B cell (primary cell): ENCODE measurements around the gene PLEKHO2. TPM values are rescaled to one million over a fixed set of nuclear protein-coding genes. Genes with fewer than 3 reads are reported as not detected.
"Not testable (repeated sequence)": the region's sequence is repeated elsewhere in the genome, so short reads cannot be mapped to it uniquely, and the experiment has no call there.

Source experiments
- ATAC-seq: fragments of 200-7000 bp; cut with Tn5 transposase; one replicate; pipeline ENCODE4 v1.10.0; 2021; ENCODE audit warnings: low read depth, mild to moderate bottlenecking, moderate number of reproducible peaks, moderate library complexity
- CTCF ChIA-PET: fragments of 350-600 bp; sonication (Branson Sonifier 250); formaldehyde crosslinking; loops from one replicate; lab custom pipeline; 2021; ENCODE audit warnings: antibody characterized with exemption, inconsistent platforms; lab: Charles Lee
- POLR2A ChIA-PET: fragments of 350-600 bp; sonication (Branson Sonifier 250); formaldehyde crosslinking; loops from one replicate; lab custom pipeline; 2021; ENCODE audit warnings: antibody characterized with exemption; lab: Charles Lee
- DNase-seq: peaks from one replicate; pipeline ENCODE4 v3.0.0; 2013
- H2AFZ ChIP-seq: 2 replicates; pipeline ENCODE4 v1.6.1; 2012; ENCODE audit warnings: mild to moderate bottlenecking, low read depth, low read length; ENCODE audit not compliant: insufficient read depth, poor library complexity, severe bottlenecking
- H3K27ac ChIP-seq, 2 donors: 1 replicate in 1 of 2; 2 replicates in 1 of 2; pipeline ENCODE4 v1.5.1; 2012 to 2013; ENCODE audit warnings: low read length in 2 of 2, mild to moderate bottlenecking in 2 of 2, moderate library complexity in 1 of 2
- H3K27me3 ChIP-seq, 4 experiments: fragments of 200-600 bp in 1 of 4; sonication (generic) in 1 of 4; replicated peaks in 1 of 4; 1 replicate in 2 of 4; 2 replicates in 2 of 4; pipeline versions ENCODE4 v1.6.1 to v1.7.0; 2013 to 2016; ENCODE audit warnings: low read length in 3 of 4, mild to moderate bottlenecking in 2 of 4, mixed read lengths in 1 of 4, moderate library complexity in 1 of 4; ENCODE audit not compliant: insufficient read depth in 4 of 4, control insufficient read depth in 3 of 4; ENCODE audit errors: control extremely low read depth in 1 of 4
- H3K36me3 ChIP-seq, 2 experiments: replicated peaks in 1 of 2; 1 replicate in 1 of 2; 2 replicates in 1 of 2; pipeline versions ENCODE4 v1.6.1 to v1.7.1; 2013; ENCODE audit warnings: low read length in 1 of 2; ENCODE audit not compliant: insufficient read depth in 2 of 2, control insufficient read depth in 1 of 2; ENCODE audit errors: control extremely low read depth in 1 of 2, extremely low read depth in 1 of 2
- H3K4me1 ChIP-seq, 2 donors: fragments of 200-600 bp in 1 of 2; sonication (generic) in 1 of 2; 1 replicate in 1 of 2; 2 replicates in 1 of 2; pipeline versions ENCODE4 v1.5.1 to v1.6.1; 2013 to 2017; ENCODE audit warnings: low read length in 2 of 2; ENCODE audit not compliant: control insufficient read depth in 2 of 2, insufficient read depth in 2 of 2
- H3K4me2 ChIP-seq: replicated peaks from 2 replicates; pipeline ENCODE3; 2012; ENCODE audit warnings: mild to moderate bottlenecking, low read depth, low read length; ENCODE audit not compliant: poor library complexity, severe bottlenecking
- H3K4me3 ChIP-seq, 5 experiments: fragments of 200-600 bp in 1 of 5; sonication (generic) in 1 of 5; 1 replicate in 3 of 5; 2 replicates in 2 of 5; pipeline versions ENCODE4 v1.5.1 to v1.7.0; 2011 to 2016; ENCODE audit warnings: low read length in 4 of 5, mild to moderate bottlenecking in 4 of 5, low read depth in 2 of 5, control low read depth in 1 of 5, moderate library complexity in 1 of 5; ENCODE audit not compliant: insufficient read depth in 1 of 5; ENCODE audit errors: control extremely low read depth in 1 of 5, extremely low read depth in 1 of 5
- H3K79me2 ChIP-seq: fragments of 200-600 bp; sonication (generic); one replicate; pipeline ENCODE4 v1.6.0; 2016; ENCODE audit warnings: low read length; ENCODE audit not compliant: control insufficient read depth, insufficient read depth
- H3K9ac ChIP-seq: fragments of 200-600 bp; sonication (generic); 2 replicates; pipeline ENCODE4 v1.6.1; 2017; ENCODE audit warnings: mild to moderate bottlenecking, low read length, moderate library complexity
- H3K9me3 ChIP-seq, 3 donors: one replicate each; pipeline versions ENCODE4 v1.6.1 to v1.7.1; 2013; ENCODE audit warnings: low read length in 2 of 3; ENCODE audit not compliant: control insufficient read depth in 2 of 3, insufficient read depth in 1 of 3; ENCODE audit errors: control extremely low read depth in 1 of 3
- H4K20me1 ChIP-seq: 2 replicates; pipeline ENCODE4 v1.6.0; 2012; ENCODE audit warnings: mild to moderate bottlenecking, low read length; ENCODE audit not compliant: insufficient read depth, control insufficient read depth, poor library complexity, severe bottlenecking
- H3K27ac Mint-ChIP-seq: one replicate; pipeline ENCODE4 v1.8.0; 2021; ENCODE audit warnings: mixed read lengths
- H3K27me3 Mint-ChIP-seq: one replicate; pipeline ENCODE4 v1.8.0; 2021; ENCODE audit warnings: mixed read lengths
- H3K4me1 Mint-ChIP-seq: one replicate; pipeline ENCODE4 v1.8.0; 2021; ENCODE audit warnings: mixed read lengths
- H3K4me3 Mint-ChIP-seq: one replicate; pipeline ENCODE4 v1.8.0; 2021; ENCODE audit warnings: mixed read lengths
- H3K9me3 Mint-ChIP-seq: one replicate; pipeline ENCODE4 v1.8.0; 2022; ENCODE audit warnings: mixed read lengths; ENCODE audit not compliant: insufficient read depth
- CTCF ChIP-seq: fragments of 200-600 bp; IDR thresholded peaks from one replicate; pipeline ENCODE4 v1.8.0; 2022; ENCODE audit warnings: antibody characterized with exemption, mild to moderate bottlenecking
- EZH2 ChIP-seq: IDR thresholded peaks from 2 replicates; pipeline ENCODE4 v1.6.1; 2012; ENCODE audit warnings: borderline replicate concordance, low read depth, mild to moderate bottlenecking, moderate library complexity, low read length; ENCODE audit not compliant: insufficient read depth, poor library complexity, severe bottlenecking
- WGBS: methylation state at CpG from one replicate; pipeline ENCODE4 v1.1.5; 2013; ENCODE audit warnings: missing lambda C conversion rate; ENCODE audit not compliant: insufficient coverage; 5-methylcytosine and 5-hydroxymethylcytosine counted together
- intact Hi-C: fragments of 100-400 bp; cut with micrococcal nuclease; formaldehyde crosslinking; loops from one replicate; pipeline ENCODE4 v1.10.0; 2022
- polyA minus RNA-seq: library from RNA; depleted of rRNA, polyadenylated mRNA; stranded (reverse); fragments of >200 nt; gene quantifications from 2 replicates; pipeline ENCODE4 v1.2.3, GENCODE V29; 2012
- polyA plus RNA-seq: library from polyadenylated mRNA; depleted of rRNA; stranded (reverse); fragments of >200 nt; gene quantifications from 2 replicates; pipeline ENCODE4 v1.2.3, GENCODE V29; 2012
- total RNA-seq, 2 donors: library from RNA; stranded (reverse); fragments of 120-200 nt in 1 of 2; gene quantifications; 1 replicate in 1 of 2; 2 replicates in 1 of 2; pipeline versions ENCODE4 v1.2.3 to v1.2.4, GENCODE V29; 2013 to 2022

PLEKHO2 gene
- total RNA-seq (23.1 and 25.4 TPM in 2 replicates), polyA plus RNA-seq (8.5 and 13.7 TPM in 2 replicates), polyA minus RNA-seq (27.0 and 32.9 TPM in 2 replicates)
- 21.4 TPM for total RNA-seq (2013)

- peak within 1 kb of the TSS; percentile 84 for H3K27ac Mint-ChIP-seq
- H3K4me1 ChIP-seq = peaks cover 46 to 53% of the 10 kb centered on the region in 2 donors
- peaks cover 58% of the 10 kb centered on the region for H3K4me1 Mint-ChIP-seq
- peak within 1 kb of the TSS; percentile 67 to 88 (median 72) for H3K4me3 ChIP-seq
- ChIA-PET CTCF (interaction anchor here (0.7 to 7.5 kb wide), 8 partner anchors 9 to 132 kb away, joined by 3 to 81 read pairs (median 8); partner anchors contain the start of gene PIF1), POLR2A (interaction anchor here (0.5 to 3.0 kb wide), 5 partner anchors 15 to 147 kb away, joined by 4 to 32 read pairs (median 5); partner anchors contain the start of gene PIF1)
- peaks cover 48% of the 10 kb centered on the region for H3K79me2 ChIP-seq
- ATAC-seq (peak; percentile 76), DNase-seq (peak; percentile 90)
- H3K9ac ChIP-seq = peak within 1 kb of the TSS; percentile 93
- H4K20me1 ChIP-seq = peaks cover 31% of the 10 kb centered on the region
- peaks cover 0 to 1% of the 10 kb centered on the region in 2 experiments for H3K36me3 ChIP-seq
- no peaks in the 10 kb centered on the region for H3K27me3 ChIP-seq
- 0% methylated on average over 51 of the region's 75 CpGs for WGBS
- no peaks in the 10 kb centered on the region for H3K9me3 ChIP-seq
- peak within 1 kb of the TSS; percentile 96 for H3K4me2 ChIP-seq
- H3K27ac ChIP-seq = peak within 1 kb of the TSS; percentile 65 to 85
- H2AFZ ChIP-seq = peak within 1 kb of the TSS; percentile 71
- no peaks in the 10 kb centered on the region for H3K9me3 Mint-ChIP-seq
- H3K4me3 Mint-ChIP-seq = peak within 1 kb of the TSS; percentile 91
- TF ChIP-seq CTCF = peak; percentile 53
- TF ChIP-seq EZH2 = no peak
- intact Hi-C loops = loop anchor here (1.0 to 5.0 kb wide), 3 partner anchors 16 to 151 kb away; partner anchors contain the start of gene PIF1
- H3K27me3 Mint-ChIP-seq = no peaks in the 10 kb centered on the region
These were observed at the start of gene PLEKHO2 for GRCh38 chr15:64841344-64842095. Gene PLEKHO2, plus strand, starts transcription at chr15:64841915. Its CDS starts 102 bp downstream, at chr15:64842017.

GRCh38 chr15:64792282-64792681, 49.4 kb upstream of the PLEKHO2 start:
- no peak overlapping the region for H3K4me2 ChIP-seq
- Mint-ChIP-seq H3K27me3 (no peaks in the 10 kb centered on the region), H3K4me1 (no peaks in the 10 kb centered on the region), H3K4me3 (no peak overlapping the region), H3K9me3 (no peaks in the 10 kb centered on the region), H3K27ac (no peak overlapping the region)
- no peaks in the 10 kb centered on the region for H3K27me3 ChIP-seq
- no peak overlapping the region for H3K27ac ChIP-seq
- CTCF ChIA-PET = interaction anchor here (2.0 kb wide), 1 partner anchor 20 kb away, joined by 6 read pairs; no protein-coding TSS in a partner anchor
- H3K79me2 ChIP-seq = no peaks in the 10 kb centered on the region
- no peak overlapping the region for H2AFZ ChIP-seq
- POLR2A ChIA-PET = no interaction called here
- no peak overlapping the region for H3K4me3 ChIP-seq
- DNase-seq (no peak), ATAC-seq (no peak)
- H3K36me3 ChIP-seq = no peaks in the 10 kb centered on the region
- no peak overlapping the region for H3K9ac ChIP-seq
- no peaks in the 10 kb centered on the region for H4K20me1 ChIP-seq
- H3K9me3 ChIP-seq = no peaks in the 10 kb centered on the region
- intact Hi-C loops = no loop called here
- no CpG with 5 or more reads among the region's 3 CpGs for whole genome bisulfite sequencing
- H3K4me1 ChIP-seq = no peaks in the 10 kb centered on the region
- TF ChIP-seq CTCF (no peak), EZH2 (no peak)

- H3K4me3 ChIP-seq, H4K20me1 ChIP-seq, H3K4me3 Mint-ChIP-seq, H2AFZ ChIP-seq, H3K4me1 Mint-ChIP-seq, POLR2A ChIA-PET, ATAC-seq, H3K9me3 ChIP-seq, H3K27ac ChIP-seq, H3K27me3 Mint-ChIP-seq, H3K36me3 ChIP-seq, H3K4me1 ChIP-seq, H3K9ac ChIP-seq, H3K27me3 ChIP-seq, H3K4me2 ChIP-seq, H3K79me2 ChIP-seq, DNase-seq, H3K9me3 Mint-ChIP-seq, H3K27ac Mint-ChIP-seq, intact Hi-C loops: not testable (repeated sequence)
- CTCF ChIA-PET = interaction anchor here (0.7 to 2.9 kb wide), 2 partner anchors 14 to 38 kb away, joined by 3 to 10 read pairs; no protein-coding TSS in a partner anchor
- 100% methylated on average over 1 of the region's 7 CpGs for WGBS
These were observed 46.4 kb upstream of the PLEKHO2 start for GRCh38 chr15:64795299-64795698.
